Posterior cingulate gyrus (tissue), 11 donors: ENCODE data around the gene MORN3.
"Not testable (repeated sequence)": the region's sequence is repeated elsewhere in the genome, so short reads cannot be mapped to it uniquely, and the experiment has no call there.

Experiments
- DNase-seq, 10 donors: peaks; one replicate each; pipeline versions ENCODE4 v3.0.0 to v3.0.0-alpha.2; 2020 to 2021; ENCODE audit warnings: mixed read lengths in 3 of 10
- intact Hi-C: fragments of 100-400 bp; cut with DNase I; formaldehyde crosslinking; loops from one replicate; pipeline ENCODE4 v1.15.1; 2023

MORN3 gene

GRCh38 chr12:121693155-121693687 lies 23.8 kb upstream of the MORN3 start:
- intact Hi-C loops, result no loop called here
- DNase-seq, result peak in 2 of 10 donors; percentile 7 to 27

GRCh38 chr12:121692744-121693143 lies 23.3 kb upstream of the MORN3 start:
- peak in 1 of 10 donors; percentile 16 for DNase-seq
- intact Hi-C loops, result not testable (repeated sequence)

GRCh38 chr12:121689430-121689829 lies 20.0 kb upstream of the MORN3 start:
- no peak for DNase-seq
- intact Hi-C loops, result no loop called here

- intact Hi-C loops, result no loop called here
- DNase-seq, result no peak
These were observed 19.5 kb upstream of the MORN3 start for GRCh38 chr12:121688966-121689365.

GRCh38 chr12:121679661-121680197 lies 10.3 kb upstream of the MORN3 start:
- intact Hi-C loops, result loop anchor here (5.0 kb wide), 2 partner anchors 52 to 182 kb away; partner anchors contain the start of gene ORAI1
- DNase-seq, result not testable (repeated sequence)

- DNase-seq, result no peak
- intact Hi-C loops, result no loop called here
These were observed 9.4 kb upstream of the MORN3 start for GRCh38 chr12:121678716-121679300.

GRCh38 chr12:121678305-121678704 lies 8.9 kb upstream of the MORN3 start:
- intact Hi-C loops, result no loop called here
- DNase-seq, result no peak

- intact Hi-C loops, result no loop called here
These were observed 6.7 kb upstream of the MORN3 start for GRCh38 chr12:121676190-121676589.

GRCh38 chr12:121673013-121673511 lies 3.6 kb upstream of the MORN3 start:
- intact Hi-C loops, result no loop called here
- DNase-seq, result peak in 1 of 10 donors; percentile 18

More at GRCh38 chr12:121676190-121676589, 6.7 kb upstream of the MORN3 start:
- DNase-seq, result no peak

GRCh38 chr12:121668750-121669520 lies 519 bp downstream of the MORN3 start:
- intact Hi-C loops, result no loop called here
- no peak for DNase-seq

GRCh38 chr12:121666829-121667228 lies 2.6 kb downstream of the MORN3 start:
- intact Hi-C loops, DNase-seq: not testable (repeated sequence)

- intact Hi-C loops, result no loop called here
- no peak for DNase-seq
These were observed 5.9 kb downstream of the MORN3 start for GRCh38 chr12:121663610-121663929.

GRCh38 chr12:121661353-121662105 lies 7.9 kb downstream of the MORN3 start:
- intact Hi-C loops, DNase-seq: not testable (repeated sequence)

- DNase-seq, result no peak
- intact Hi-C loops, result no loop called here
These were observed 12.0 kb downstream of the MORN3 start for GRCh38 chr12:121657305-121658008.

- DNase-seq, result no peak
- intact Hi-C loops, result no loop called here
These were observed 13.3 kb downstream of the MORN3 start for GRCh38 chr12:121656122-121656521.

GRCh38 chr12:121653999-121654398 lies 15.5 kb downstream of the MORN3 start:
- intact Hi-C loops, result no loop called here
- DNase-seq, result no peak

GRCh38 chr12:121652767-121653497 lies 16.5 kb downstream of the MORN3 start:
- DNase-seq, result no peak
- intact Hi-C loops, result no loop called here

GRCh38 chr12:121651320-121651719 lies 18.1 kb downstream of the MORN3 start:
- intact Hi-C loops, result no loop called here
- no peak for DNase-seq

GRCh38 chr12:121649819-121650353 lies 19.6 kb downstream of the MORN3 start:
- intact Hi-C loops, result no loop called here
- no peak for DNase-seq
